Astrocyte (in vitro differentiated cells and primary cell): ENCODE measurements around the gene CSF2. TPM values are rescaled to one million over a fixed set of nuclear protein-coding genes. Genes with fewer than 3 reads are reported as not detected.

Experiments
- DNase-seq: peaks from one replicate; pipeline ENCODE4 v3.0.0-alpha.2; 2010; ENCODE audit warnings: low read depth
- FAIRE-seq: peaks from 2 replicates; lab custom pipeline; 2011; peaks lifted over from hg19 to GRCh38; lab: Jason Lieb, UNC
- H2AFZ ChIP-seq: 2 replicates; pipeline ENCODE4 v1.6.0; 2012; ENCODE audit warnings: low read depth, low read length, inconsistent platforms
- H3K27ac ChIP-seq: 2 replicates; pipeline ENCODE4 v1.5.1; 2011; ENCODE audit warnings: low read depth, low read length, inconsistent platforms
- H3K27me3 ChIP-seq: 2 replicates; pipeline ENCODE4 v1.6.0; 2011; ENCODE audit warnings: low read length, inconsistent platforms; ENCODE audit not compliant: insufficient read depth
- H3K36me3 ChIP-seq: 2 replicates; pipeline ENCODE4 v1.5.1; 2011; ENCODE audit warnings: low read length, inconsistent platforms; ENCODE audit not compliant: insufficient read depth
- H3K4me1 ChIP-seq: 2 replicates; pipeline ENCODE4 v1.5.1; 2011; ENCODE audit warnings: low read length, inconsistent platforms; ENCODE audit not compliant: insufficient read depth
- H3K4me2 ChIP-seq: 2 replicates; pipeline ENCODE4 v1.6.0; 2012; ENCODE audit warnings: low read length, inconsistent platforms
- H3K4me3 ChIP-seq: 2 replicates; pipeline ENCODE4 v1.5.1; 2011; ENCODE audit warnings: low read depth, mild to moderate bottlenecking, low read length, inconsistent platforms; ENCODE audit not compliant: insufficient read depth
- H3K79me2 ChIP-seq: 2 replicates; pipeline ENCODE4 v1.6.0; 2012; ENCODE audit warnings: mild to moderate bottlenecking, low read length, inconsistent platforms; ENCODE audit not compliant: insufficient read depth
- H3K9ac ChIP-seq: 2 replicates; pipeline ENCODE4 v1.6.0; 2012; ENCODE audit warnings: mild to moderate bottlenecking, low read length, inconsistent platforms
- H3K9me3 ChIP-seq: 2 replicates; pipeline ENCODE4 v1.5.1; 2012; ENCODE audit warnings: low read depth, mild to moderate bottlenecking, low read length, inconsistent platforms; ENCODE audit not compliant: insufficient read depth
- H4K20me1 ChIP-seq: 2 replicates; pipeline ENCODE4 v1.6.0; 2012; ENCODE audit warnings: low read length, inconsistent platforms; ENCODE audit not compliant: insufficient read depth
- H3K27ac Mint-ChIP-seq: one replicate; pipeline ENCODE4 v1.8.0; 2021; ENCODE audit warnings: mild to moderate bottlenecking, mixed read lengths; ENCODE audit not compliant: unreplicated experiment
- H3K27me3 Mint-ChIP-seq: one replicate; pipeline ENCODE4 v1.8.0; 2021; ENCODE audit warnings: low read depth, mixed read lengths; ENCODE audit not compliant: unreplicated experiment
- H3K36me3 Mint-ChIP-seq: one replicate; pipeline ENCODE4 v1.8.0; 2021; ENCODE audit warnings: low read depth, mixed read lengths; ENCODE audit not compliant: unreplicated experiment
- H3K4me1 Mint-ChIP-seq: one replicate; pipeline ENCODE4 v1.8.0; 2021; ENCODE audit warnings: low read depth, mixed read lengths; ENCODE audit not compliant: unreplicated experiment
- H3K4me3 Mint-ChIP-seq: one replicate; pipeline ENCODE4 v1.8.0; 2021; ENCODE audit warnings: mild to moderate bottlenecking, moderate library complexity, mixed read lengths; ENCODE audit not compliant: unreplicated experiment
- H3K9me3 Mint-ChIP-seq: one replicate; pipeline ENCODE4 v1.8.0; 2021; ENCODE audit warnings: mild to moderate bottlenecking, mixed read lengths; ENCODE audit not compliant: unreplicated experiment
- CTCF ChIP-seq: IDR thresholded peaks from 2 replicates; pipeline ENCODE4 v1.5.1; 2011; ENCODE audit warnings: low read depth, mild to moderate bottlenecking, inconsistent platforms, low read length, moderate library complexity; ENCODE audit not compliant: insufficient read depth
- EZH2 ChIP-seq: IDR thresholded peaks from 2 replicates; pipeline ENCODE4 v1.6.1; 2012; ENCODE audit warnings: mild to moderate bottlenecking, low read length, inconsistent platforms; ENCODE audit not compliant: insufficient read depth
- total RNA-seq: library from RNA; stranded (reverse); gene quantifications from 2 replicates; pipeline ENCODE4 v1.2.1, GENCODE V29; 2021

The CSF2 gene
- total RNA-seq, 1 donor from 2014 or later: not detected

- Mint-ChIP-seq H3K27me3 (peaks cover 15% of the 10 kb centered on the region), H3K9me3 (no peaks in the 10 kb centered on the region)
- no peak for FAIRE-seq
Observed at GRCh38 chr5:132033122-132033521, 40.5 kb upstream of the CSF2 start.

GRCh38 chr5:132037353-132037752 lies 36.2 kb upstream of the CSF2 start:
- Mint-ChIP-seq H3K27me3 (peaks cover 23% of the 10 kb centered on the region), H3K9me3 (no peaks in the 10 kb centered on the region), H3K36me3 (no peaks in the 10 kb centered on the region), H3K4me1 (no peaks in the 10 kb centered on the region), H3K4me3 (no peak overlapping the region), H3K27ac (no peak overlapping the region)
- no peak overlapping the region for H3K4me2 ChIP-seq
- FAIRE-seq (no peak), DNase-seq (no peak)
- no peak overlapping the region for H3K9ac ChIP-seq
- no peaks in the 10 kb centered on the region for H3K79me2 ChIP-seq
- no peak overlapping the region for H3K4me3 ChIP-seq
- no peaks in the 10 kb centered on the region for H3K36me3 ChIP-seq
- no peak overlapping the region for H3K27ac ChIP-seq
- no peaks in the 10 kb centered on the region for H4K20me1 ChIP-seq
- H3K9me3 ChIP-seq: no peaks in the 10 kb centered on the region
- TF ChIP-seq CTCF: no peak
- TF ChIP-seq EZH2: no peak
- peaks cover 3% of the 10 kb centered on the region for H3K27me3 ChIP-seq
- H3K4me1 ChIP-seq: no peaks in the 10 kb centered on the region
- H2AFZ ChIP-seq: no peak overlapping the region

More at GRCh38 chr5:132033122-132033521, 40.5 kb upstream of the CSF2 start:
- Histone ChIP-seq H3K9me3 (no peaks in the 10 kb centered on the region), H3K4me3 (no peak overlapping the region), H3K27ac (no peak overlapping the region), H3K27me3 (peaks cover 3% of the 10 kb centered on the region), H3K9ac (no peak overlapping the region), H3K4me1 (no peaks in the 10 kb centered on the region), H3K79me2 (no peaks in the 10 kb centered on the region), H2AFZ (no peak overlapping the region), H3K4me2 (no peak overlapping the region), H3K36me3 (no peaks in the 10 kb centered on the region), H4K20me1 (no peaks in the 10 kb centered on the region)
- TF ChIP-seq EZH2: no peak
- no peak for TF ChIP-seq CTCF
- no peak for DNase-seq
- Mint-ChIP-seq H3K4me1 (no peaks in the 10 kb centered on the region), H3K27ac (no peak overlapping the region), H3K36me3 (no peaks in the 10 kb centered on the region), H3K4me3 (no peak overlapping the region)

GRCh38 chr5:132044207-132044606 lies 29.4 kb upstream of the CSF2 start:
- no peak for FAIRE-seq
- H3K4me3 Mint-ChIP-seq: no peak overlapping the region

More at GRCh38 chr5:132044207-132044606, 29.4 kb upstream of the CSF2 start:
- TF ChIP-seq CTCF (no peak), EZH2 (no peak)
- Mint-ChIP-seq H3K4me1 (no peaks in the 10 kb centered on the region), H3K36me3 (peaks cover 2% of the 10 kb centered on the region), H3K9me3 (peaks cover 3% of the 10 kb centered on the region), H3K27ac (no peak overlapping the region), H3K27me3 (peaks cover 23% of the 10 kb centered on the region)
- no peaks in the 10 kb centered on the region for H3K79me2 ChIP-seq
- H2AFZ ChIP-seq: no peak overlapping the region
- no peak overlapping the region for H3K27ac ChIP-seq
- H3K4me2 ChIP-seq: no peak overlapping the region
- no peak overlapping the region for H3K4me3 ChIP-seq
- DNase-seq: no peak
- H3K36me3 ChIP-seq: no peaks in the 10 kb centered on the region
- H3K9me3 ChIP-seq: no peaks in the 10 kb centered on the region
- H3K9ac ChIP-seq: no peak overlapping the region
- H4K20me1 ChIP-seq: no peaks in the 10 kb centered on the region
- H3K4me1 ChIP-seq: no peaks in the 10 kb centered on the region
- peaks cover under 1% of the 10 kb centered on the region for H3K27me3 ChIP-seq
